GM21390 (cell line): ENCODE measurements around the gene CNTN1.

ENCODE experiments used
- ATAC-seq: cut with Tn5 transposase; IDR thresholded peaks from one replicate; pipeline ENCODE4 v1.9.1; 2021; ENCODE audit not compliant: unreplicated experiment

The CNTN1 gene

DNA sequence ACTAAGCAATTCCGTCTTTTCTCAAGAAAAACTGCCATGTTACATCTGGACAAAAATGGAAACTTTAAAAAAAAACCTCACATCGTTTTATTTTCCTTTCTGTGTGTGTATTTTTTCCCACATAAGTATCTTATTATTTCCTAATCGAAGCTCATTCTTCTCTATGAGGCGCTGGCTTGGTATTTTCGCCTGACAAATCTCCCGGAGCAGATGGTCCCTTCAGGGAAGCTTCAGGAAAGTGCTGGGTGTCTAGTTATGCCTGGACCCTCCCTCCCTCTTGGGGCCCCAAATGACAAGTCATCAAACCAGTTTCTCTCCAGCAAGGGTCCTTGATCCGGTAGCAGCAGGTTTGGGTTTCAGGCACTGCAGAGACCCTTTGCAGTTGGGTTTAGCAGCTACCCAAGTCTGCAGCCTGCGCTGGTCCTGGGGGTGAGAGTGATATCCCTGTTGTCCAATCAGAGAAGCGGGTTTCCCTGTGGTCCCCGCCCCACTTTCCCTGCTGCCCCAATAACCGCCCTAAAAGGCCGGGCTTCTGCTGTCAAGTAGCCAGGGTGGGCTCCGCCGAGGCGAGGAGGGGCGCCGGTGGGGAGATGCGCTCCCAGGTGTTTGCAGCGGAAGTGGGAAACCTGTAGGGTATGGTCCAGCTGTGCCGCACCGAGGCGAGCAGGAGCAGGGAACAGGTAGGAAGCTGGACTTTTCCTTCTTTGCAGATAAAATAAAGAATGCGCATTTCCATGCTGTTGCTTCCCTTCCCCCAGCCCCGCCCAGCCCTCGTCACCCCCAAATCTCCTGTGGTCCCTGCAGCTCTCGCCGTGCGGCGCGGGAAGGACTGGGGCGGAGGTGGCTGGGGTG is at the start of gene CNTN1:
Gene CNTN1 (plus strand): TSS at position 527 of the 852 bp plus-strand sequence.
- peak; percentile 74 for ATAC-seq

DNA sequence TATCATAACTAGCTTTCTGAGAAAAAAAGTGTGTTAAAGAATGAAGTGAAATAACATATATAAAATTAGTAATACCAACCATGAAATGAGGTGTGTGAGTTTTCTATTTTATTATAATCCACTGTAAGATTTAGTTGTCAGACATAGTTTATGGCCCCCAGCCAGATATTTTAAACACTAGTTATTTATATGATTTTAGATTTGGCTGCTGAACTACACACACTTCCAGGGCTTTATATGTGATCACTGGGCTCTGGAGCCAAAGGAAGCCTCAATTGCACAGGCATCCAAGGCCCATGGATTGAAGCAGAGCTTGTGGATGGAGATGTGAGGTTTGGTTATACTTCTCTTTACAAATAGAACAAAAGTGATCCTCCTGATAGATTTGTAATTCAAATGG is 48.7 kb upstream of the CNTN1 start:
- no peak for ATAC-seq

GRCh38 chr12:40643976-40644375 is 48.3 kb upstream of the CNTN1 start:
- no peak for ATAC-seq

- ATAC-seq: no peak
Measured at GRCh38 chr12:40644708-40645107, 47.5 kb upstream of the CNTN1 start.

DNA sequence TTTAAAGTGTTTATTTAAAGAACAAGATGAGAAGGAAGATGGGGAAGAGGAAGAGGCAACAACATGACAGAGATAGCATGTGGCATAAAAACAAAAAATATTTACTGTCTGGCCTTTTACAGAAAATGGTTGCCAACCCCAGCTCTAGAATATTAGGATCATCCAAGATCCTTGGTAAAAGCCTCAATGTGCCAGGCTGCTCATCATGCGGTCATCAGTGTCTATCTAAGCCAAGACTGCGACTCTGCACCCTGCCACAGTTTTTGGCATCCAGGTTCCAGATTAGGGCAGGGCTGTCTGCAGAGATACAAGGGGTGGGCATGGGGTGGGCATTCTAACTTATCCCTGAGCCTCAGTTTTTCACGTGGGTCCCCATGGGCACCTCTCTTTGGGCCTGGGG is 46.9 kb upstream of the CNTN1 start:
- no peak for ATAC-seq

- no peak for ATAC-seq
Measured at GRCh38 chr12:40646456-40646855, 45.8 kb upstream of the CNTN1 start.

DNA sequence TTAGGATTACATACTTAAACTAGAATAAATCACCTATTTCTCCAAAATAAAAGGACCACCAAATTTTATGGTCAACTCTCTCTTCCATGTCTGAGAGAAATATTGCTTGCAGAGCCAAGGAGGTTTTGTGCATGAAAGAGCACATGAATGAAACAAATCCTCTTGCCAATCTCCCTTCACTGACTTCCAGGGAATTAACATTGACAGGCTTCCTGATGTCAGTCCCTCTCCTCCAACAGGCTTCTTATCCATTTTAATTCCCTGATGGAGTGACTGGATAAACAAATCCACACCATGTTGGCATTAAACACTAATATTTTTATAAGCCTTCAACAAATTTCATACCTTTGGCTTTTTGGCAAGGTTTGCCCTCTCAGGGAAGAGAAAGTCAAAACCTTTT is 45.3 kb upstream of the CNTN1 start:
- ATAC-seq: no peak

DNA sequence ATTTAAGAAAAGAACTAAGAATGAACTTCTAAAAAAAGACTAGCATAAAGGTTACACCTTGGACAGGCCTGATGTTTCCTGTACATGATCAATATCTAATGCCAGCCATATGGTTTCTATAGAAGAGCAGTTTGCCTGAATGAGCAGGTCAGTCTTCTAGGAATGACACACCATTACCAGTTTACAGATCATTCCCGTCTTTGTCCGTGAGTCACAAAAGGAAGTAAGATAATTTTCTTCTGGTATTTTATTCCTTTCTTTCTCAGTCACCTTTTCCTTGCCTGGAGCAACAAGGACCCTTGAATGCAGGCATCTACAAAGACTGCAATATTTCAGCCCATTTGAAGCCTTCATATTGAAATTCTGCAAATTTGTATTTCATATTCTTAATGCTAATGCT is 44.6 kb upstream of the CNTN1 start:
- no peak for ATAC-seq

- no peak for ATAC-seq
Measured at GRCh38 chr12:40648519-40648918, 43.7 kb upstream of the CNTN1 start.

DNA sequence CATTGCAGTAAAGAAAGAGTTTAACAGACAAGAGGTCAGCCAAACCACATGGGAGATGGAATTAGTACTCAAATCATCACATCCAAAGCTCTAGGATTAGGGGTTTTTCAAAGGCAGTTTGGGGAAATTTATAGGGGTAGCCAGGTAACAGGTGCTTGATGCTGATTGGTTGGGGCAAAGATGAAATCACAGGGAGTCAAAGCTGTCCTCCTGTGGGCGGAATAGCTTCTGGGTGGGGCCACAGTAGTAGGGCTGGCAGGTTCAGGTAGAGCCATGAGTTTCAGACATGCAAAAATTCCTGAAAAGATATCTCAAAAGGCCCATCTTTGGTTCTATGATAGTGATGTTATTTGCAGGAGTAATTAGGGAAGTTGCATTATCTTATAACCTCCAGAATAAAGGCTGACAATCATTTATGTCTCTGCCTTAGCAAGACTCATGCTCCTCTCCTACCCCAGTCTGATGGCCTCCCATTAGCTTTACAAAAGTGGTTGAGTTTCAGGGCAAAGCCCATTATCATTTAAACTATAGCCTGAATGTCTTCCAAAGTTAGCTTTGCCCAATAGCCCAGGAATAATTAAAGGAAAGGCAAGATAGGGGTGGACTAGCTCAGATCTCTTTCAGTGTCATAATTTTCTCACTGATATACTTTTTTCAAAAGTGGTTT is 42.1 kb upstream of the CNTN1 start:
- no peak for ATAC-seq

DNA sequence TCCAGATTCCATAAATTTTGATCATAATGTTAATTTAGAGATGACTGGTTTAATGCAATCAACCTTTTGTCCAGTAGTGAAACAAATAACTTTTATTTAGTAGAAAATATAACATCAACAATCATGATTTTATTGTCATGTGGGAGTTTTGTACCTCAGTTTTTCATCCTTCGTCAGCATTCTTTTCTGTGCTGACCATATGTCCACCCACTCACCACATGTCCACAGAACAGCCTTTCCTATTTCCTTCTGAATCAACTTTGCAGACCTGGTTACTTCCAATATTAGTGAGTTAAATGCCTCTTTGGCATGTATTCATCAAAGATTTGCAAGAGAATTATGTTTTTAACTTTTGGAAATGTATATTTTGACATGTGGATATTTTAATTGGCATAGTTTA is 36.8 kb upstream of the CNTN1 start:
- no peak for ATAC-seq

GRCh38 chr12:40662366-40662765 is 29.9 kb upstream of the CNTN1 start:
- no peak for ATAC-seq

DNA sequence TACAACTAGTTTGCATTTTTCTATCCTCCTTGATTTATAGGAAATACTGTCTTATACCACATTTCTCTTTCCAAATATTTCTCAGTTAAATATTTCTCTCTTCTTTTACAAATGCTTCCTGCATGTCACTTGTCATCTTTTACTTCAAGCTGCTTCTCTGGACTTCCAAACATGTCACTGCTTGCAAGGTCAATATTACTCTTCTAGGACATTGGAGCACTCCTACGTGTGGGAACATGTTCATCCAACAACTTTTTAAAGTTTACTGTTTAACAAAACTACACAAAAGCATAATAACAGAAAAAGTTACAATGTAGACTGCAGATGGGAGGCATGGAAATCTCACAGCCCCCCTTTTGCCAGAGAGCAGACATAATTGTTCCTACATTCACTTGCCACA is 28.5 kb upstream of the CNTN1 start:
- ATAC-seq: no peak

GRCh38 chr12:40668099-40668529 is 24.1 kb upstream of the CNTN1 start:
- no peak for ATAC-seq

DNA sequence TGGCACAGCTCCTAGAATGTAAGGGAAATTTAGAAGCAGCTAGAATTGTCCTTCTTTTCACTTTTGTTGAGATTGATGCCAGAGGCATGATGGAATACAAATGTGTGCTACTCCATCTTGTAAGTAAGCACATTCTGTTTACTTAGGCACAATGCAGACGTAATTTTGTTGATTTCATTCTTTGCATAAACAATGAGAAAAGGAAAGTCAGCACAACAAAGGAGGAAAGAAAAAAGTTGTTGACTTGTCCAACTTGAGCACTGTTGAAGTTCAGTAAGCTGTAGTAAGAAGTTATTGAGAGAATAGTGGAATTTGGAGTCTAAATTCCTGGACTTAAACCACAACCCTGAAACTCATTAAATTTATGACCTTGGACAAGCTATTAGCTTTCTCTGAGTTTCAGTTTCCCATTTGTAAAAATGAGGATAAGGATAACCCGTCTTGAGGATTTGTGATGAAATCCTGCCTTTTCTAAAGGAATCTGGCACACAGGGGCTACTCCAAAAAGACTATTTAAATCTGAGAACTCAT is 19.4 kb upstream of the CNTN1 start:
- no peak for ATAC-seq

GRCh38 chr12:40681148-40681547 is 11.1 kb upstream of the CNTN1 start:
- no peak for ATAC-seq

- ATAC-seq: no peak
Measured at GRCh38 chr12:40684986-40685385, 7.3 kb upstream of the CNTN1 start.

- no peak for ATAC-seq
Measured at GRCh38 chr12:40688085-40688725, 4.0 kb upstream of the CNTN1 start.

GRCh38 chr12:40689576-40689975 is 2.7 kb upstream of the CNTN1 start:
- no peak for ATAC-seq

- no peak for ATAC-seq
Measured at GRCh38 chr12:40692765-40693206, 547 bp downstream of the CNTN1 start.

- ATAC-seq: no peak
Measured at GRCh38 chr12:40693207-40693821, 1.1 kb downstream of the CNTN1 start.
